IPS DF 6.9 (cell line): Measurements from ENCODE around the gene RUSC2.
"Not testable (repeated sequence)": the region's sequence is repeated elsewhere in the genome, so short reads cannot be mapped to it uniquely, and the experiment has no call there.

ENCODE experiments used
- DNase-seq: peaks from one replicate; pipeline ENCODE4 v3.0.0-alpha.2; 2013; ENCODE audit warnings: low read depth, low spot score
- H3K27ac ChIP-seq: one replicate; pipeline ENCODE4 v1.5.1; 2013; ENCODE audit warnings: low read length, control low read depth
- H3K27me3 ChIP-seq: 2 replicates; pipeline ENCODE4 v1.6.1; 2013; ENCODE audit warnings: mild to moderate bottlenecking, low read length; ENCODE audit not compliant: control insufficient read depth, insufficient read depth
- H3K36me3 ChIP-seq: 2 replicates; pipeline ENCODE4 v1.6.1; 2013; ENCODE audit warnings: low read length; ENCODE audit not compliant: control insufficient read depth, insufficient read depth
- H3K4me1 ChIP-seq: 2 replicates; pipeline ENCODE4 v1.6.1; 2013; ENCODE audit warnings: low read length; ENCODE audit not compliant: control insufficient read depth, insufficient read depth
- H3K4me3 ChIP-seq: 2 replicates; pipeline ENCODE4 v1.5.1; 2013; ENCODE audit warnings: mild to moderate bottlenecking, low read length
- H3K9me3 ChIP-seq: 2 replicates; pipeline ENCODE4 v1.6.1; 2013; ENCODE audit warnings: low read length, inconsistent platforms; ENCODE audit not compliant: control insufficient read depth, insufficient read depth
- WGBS: extraction: QIAGEN DNeasy Blood & Tissue Kit; methylation state at CpG from one replicate; pipeline ENCODE4 v1.1.7; 2013; ENCODE audit warnings: mixed read lengths, missing lambda C conversion rate; ENCODE audit not compliant: insufficient read length, insufficient coverage; 5-methylcytosine and 5-hydroxymethylcytosine counted together

The RUSC2 gene

GRCh38 chr9:35521708-35522107 is 31.8 kb downstream of the RUSC2 start:
- Histone ChIP-seq H3K4me3 (no peak overlapping the region), H3K36me3 (no peaks in the 10 kb centered on the region), H3K27me3 (no peaks in the 10 kb centered on the region), H3K9me3 (no peaks in the 10 kb centered on the region), H3K27ac (no peak overlapping the region), H3K4me1 (peaks cover 8% of the 10 kb centered on the region)
- DNase-seq, result no peak
- no CpG with 5 or more reads among the region's 2 CpGs for WGBS

- no peaks in the 10 kb centered on the region for H3K9me3 ChIP-seq
- H3K4me1 ChIP-seq, result peaks cover 8% of the 10 kb centered on the region
- H3K27me3 ChIP-seq, result no peaks in the 10 kb centered on the region
- H3K27ac ChIP-seq, result no peak overlapping the region
- H3K4me3 ChIP-seq, result no peak overlapping the region
- no peak for DNase-seq
- H3K36me3 ChIP-seq, result no peaks in the 10 kb centered on the region
Observed at GRCh38 chr9:35522187-35522586, 32.3 kb downstream of the RUSC2 start.

- no CpG with 5 or more reads among the region's 1 CpG for WGBS
- H3K27ac ChIP-seq, result no peak overlapping the region
- H3K4me1 ChIP-seq, result peaks cover 6% of the 10 kb centered on the region
Observed at GRCh38 chr9:35522700-35523099, 32.8 kb downstream of the RUSC2 start.

GRCh38 chr9:35523556-35523955 is 33.6 kb downstream of the RUSC2 start:
- not testable (repeated sequence) for H3K4me3 ChIP-seq, H3K9me3 ChIP-seq, H3K27me3 ChIP-seq, H3K4me1 ChIP-seq, H3K36me3 ChIP-seq, H3K27ac ChIP-seq, DNase-seq

More at GRCh38 chr9:35522700-35523099, 32.8 kb downstream of the RUSC2 start:
- DNase-seq, result no peak
- no peaks in the 10 kb centered on the region for H3K36me3 ChIP-seq
- no peaks in the 10 kb centered on the region for H3K27me3 ChIP-seq
- no peak overlapping the region for H3K4me3 ChIP-seq
- no peaks in the 10 kb centered on the region for H3K9me3 ChIP-seq

DNA sequence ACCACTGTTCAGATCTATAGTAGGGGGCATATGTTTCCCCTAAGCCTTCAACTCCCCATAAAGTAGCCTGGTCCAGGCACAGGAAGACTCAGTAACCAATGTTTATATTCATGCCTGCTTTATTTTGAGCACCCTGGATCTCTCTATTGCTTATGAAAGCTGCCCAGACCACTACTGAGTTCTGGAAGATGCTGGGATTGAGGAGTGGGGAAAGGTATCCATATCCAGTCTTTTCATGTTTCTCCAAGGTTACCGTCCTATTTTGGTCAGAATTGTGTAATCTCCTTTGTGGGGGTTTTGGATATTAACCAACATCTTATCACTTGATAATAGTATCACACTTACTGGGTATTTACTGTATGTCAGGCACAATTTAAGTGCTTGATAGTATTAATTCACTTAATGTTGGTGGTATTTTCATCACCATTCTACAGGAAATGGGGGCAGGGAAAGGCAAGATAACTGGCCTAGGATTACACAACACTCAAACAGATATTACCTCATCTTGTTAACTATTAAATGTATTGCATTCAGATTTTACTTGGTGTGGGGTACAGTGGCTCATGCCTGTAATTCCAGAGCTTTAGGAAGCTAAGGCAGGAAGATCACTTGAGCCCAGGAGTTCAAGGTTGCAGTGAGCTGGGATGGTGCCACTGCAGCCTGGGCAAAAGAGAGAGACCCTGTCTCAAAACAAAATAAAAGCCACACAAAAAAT is 36.3 kb downstream of the RUSC2 start:
- no peaks in the 10 kb centered on the region for H3K27me3 ChIP-seq
- H3K4me1 ChIP-seq, result no peaks in the 10 kb centered on the region
- DNase-seq, result no peak
- H3K27ac ChIP-seq, result no peak overlapping the region
- no peaks in the 10 kb centered on the region for H3K36me3 ChIP-seq
- no peaks in the 10 kb centered on the region for H3K9me3 ChIP-seq
- no peak overlapping the region for H3K4me3 ChIP-seq
- no CpG with 5 or more reads among the region's 1 CpG for WGBS

DNA sequence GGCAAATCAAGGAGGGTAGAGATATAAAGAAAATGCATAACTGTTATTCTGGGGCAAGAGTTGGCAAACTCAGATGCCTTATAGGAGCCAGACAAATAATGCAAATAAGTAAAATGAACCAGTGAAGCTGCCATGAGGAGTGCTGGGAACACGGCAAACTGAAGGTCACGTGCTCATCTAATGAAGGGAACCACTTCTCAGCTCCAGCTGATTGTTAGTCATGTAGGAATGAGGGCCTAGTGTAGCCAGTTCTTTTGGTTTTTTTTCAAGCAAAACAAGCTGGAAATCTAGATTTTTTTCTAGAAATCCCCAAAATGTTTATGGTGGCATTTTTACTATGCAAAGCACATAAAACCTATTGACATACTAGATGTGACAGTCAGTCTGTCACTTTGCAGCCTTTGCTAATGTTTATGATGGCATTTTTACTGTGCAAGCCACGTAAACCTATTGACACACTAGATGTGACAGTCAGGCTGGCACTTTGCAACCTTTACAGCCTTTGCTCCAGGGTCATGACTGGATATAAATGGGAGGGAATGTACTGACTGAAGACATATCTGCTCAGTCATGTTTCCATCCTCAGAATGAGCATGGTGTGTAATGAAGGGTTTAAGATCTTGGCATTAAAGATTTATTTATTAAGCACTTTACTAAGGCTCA is 39.4 kb downstream of the RUSC2 start:
- H3K4me3 ChIP-seq, result no peak overlapping the region
- no peaks in the 10 kb centered on the region for H3K27me3 ChIP-seq
- DNase-seq, result no peak
- no peaks in the 10 kb centered on the region for H3K36me3 ChIP-seq
- WGBS, result no CpG with 5 or more reads among the region's 3 CpGs
- no peaks in the 10 kb centered on the region for H3K9me3 ChIP-seq
- no peak overlapping the region for H3K27ac ChIP-seq
- no peaks in the 10 kb centered on the region for H3K4me1 ChIP-seq

DNA sequence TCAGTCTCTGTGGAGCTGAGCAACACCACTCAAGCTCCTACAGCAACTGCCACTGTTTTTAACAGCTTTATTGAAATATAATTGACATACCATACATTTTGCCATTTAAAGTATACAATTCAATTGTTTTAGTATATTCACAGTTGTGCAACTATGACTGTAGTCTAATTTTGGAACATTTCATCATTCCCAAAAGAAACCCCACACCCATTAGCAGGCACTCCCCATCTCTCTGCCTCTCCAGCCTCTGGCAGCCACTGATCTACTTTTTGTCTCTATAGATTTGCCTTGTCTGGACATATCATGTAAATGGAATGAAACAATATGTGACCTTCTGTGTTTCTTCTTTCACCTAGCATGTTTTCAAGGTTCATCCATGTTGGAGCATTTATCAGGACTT is 43.5 kb downstream of the RUSC2 start:
- Histone ChIP-seq H3K27ac (no peak overlapping the region), H3K27me3 (no peaks in the 10 kb centered on the region), H3K36me3 (no peaks in the 10 kb centered on the region), H3K4me3 (no peak overlapping the region), H3K9me3 (no peaks in the 10 kb centered on the region), H3K4me1 (peaks cover under 1% of the 10 kb centered on the region; the same call in 1 of the 2 replicates)
- DNase-seq, result no peak

DNA sequence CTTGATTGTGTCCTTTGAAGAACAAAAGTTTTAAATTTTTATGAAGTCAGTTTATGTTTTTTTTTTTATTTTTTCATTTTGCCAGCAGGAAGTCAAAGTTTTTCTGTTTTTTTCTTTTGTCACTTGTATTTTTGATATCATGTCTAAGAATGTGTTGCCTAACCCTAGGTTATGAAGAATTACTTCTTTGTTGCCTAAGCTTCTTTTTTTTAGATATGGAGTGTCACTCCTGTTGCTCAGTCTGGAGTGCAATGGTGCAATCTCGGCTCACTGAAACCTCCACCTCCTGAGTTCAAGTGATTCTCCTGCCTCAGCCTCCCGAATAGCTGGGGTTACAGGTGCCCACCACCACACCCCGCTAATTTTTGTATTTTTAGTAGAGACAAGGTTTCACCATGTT is 45.0 kb downstream of the RUSC2 start:
- not testable (repeated sequence) for H3K4me1 ChIP-seq, H3K9me3 ChIP-seq, H3K4me3 ChIP-seq, H3K27me3 ChIP-seq, DNase-seq, H3K27ac ChIP-seq, H3K36me3 ChIP-seq
- no CpG with 5 or more reads among the region's 3 CpGs for WGBS

DNA sequence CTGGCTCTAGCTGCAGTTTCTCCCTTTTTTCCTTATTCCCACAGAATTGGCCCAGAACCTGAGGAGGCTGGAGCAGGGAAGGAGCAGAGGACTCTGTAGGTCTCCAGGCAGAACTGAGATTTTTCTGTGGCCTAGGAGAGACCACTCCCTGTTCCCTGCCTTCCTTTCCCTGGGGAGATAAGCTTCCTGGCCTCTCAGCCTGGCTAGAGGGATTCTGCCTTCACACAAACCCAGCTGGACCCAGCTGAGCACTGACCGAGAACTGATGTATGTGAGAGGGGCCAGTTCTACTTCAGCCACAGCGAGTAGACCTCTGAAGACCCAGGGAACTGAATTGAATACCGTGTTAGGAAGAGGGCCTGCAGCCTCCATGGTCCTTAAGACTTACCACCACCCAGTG is 48.0 kb downstream of the RUSC2 start:
- H3K4me3 ChIP-seq, result no peak overlapping the region
- no peak for DNase-seq
- no peak overlapping the region for H3K27ac ChIP-seq
- no peaks in the 10 kb centered on the region for H3K27me3 ChIP-seq
- no CpG with 5 or more reads among the region's 3 CpGs for WGBS
- no peaks in the 10 kb centered on the region for H3K9me3 ChIP-seq
- H3K4me1 ChIP-seq, result peaks cover 7% of the 10 kb centered on the region; the same call in 1 of the 2 replicates
- H3K36me3 ChIP-seq, result no peaks in the 10 kb centered on the region

DNA sequence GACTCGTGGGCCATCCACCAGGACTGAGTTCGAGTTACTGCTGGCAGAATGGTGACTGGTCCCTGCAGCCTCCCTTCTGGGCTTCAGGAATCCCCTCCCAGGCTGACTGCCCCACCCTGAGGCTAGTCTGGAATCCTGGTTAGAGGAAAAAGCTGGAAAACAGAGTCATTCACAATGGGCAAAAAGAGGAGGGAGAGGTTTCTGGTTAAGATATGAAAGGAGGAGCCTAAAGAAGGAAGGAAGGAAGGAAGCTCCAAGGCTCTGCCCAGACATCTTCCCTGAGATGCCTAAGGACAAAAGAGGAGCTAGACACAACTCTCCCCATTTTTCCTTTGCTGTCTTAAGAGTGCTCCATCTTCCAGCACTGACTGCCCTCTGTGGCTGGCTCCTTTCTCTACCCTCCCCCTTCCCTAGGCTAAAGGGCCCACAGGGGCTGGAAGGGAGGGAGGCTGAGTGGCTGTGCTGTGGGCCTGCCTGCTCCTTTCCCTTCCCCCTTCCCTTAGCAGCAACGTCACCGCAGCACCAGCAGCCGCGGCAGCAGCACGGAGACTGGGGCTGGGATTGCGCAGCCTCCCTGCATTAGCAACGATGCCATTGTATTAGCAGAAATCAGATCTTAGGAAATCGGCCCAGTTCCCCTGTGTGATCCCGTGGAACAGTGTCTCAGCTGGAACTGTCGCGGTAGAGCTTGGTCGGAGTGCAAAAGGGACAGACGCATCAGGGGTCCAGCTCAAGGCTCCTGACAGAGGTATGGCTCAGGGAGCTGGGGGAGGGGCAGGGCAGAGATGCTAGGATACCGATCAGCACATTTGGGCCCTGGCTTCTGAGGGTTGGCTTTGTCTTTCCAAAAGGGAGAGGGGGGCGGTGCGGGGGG is 48.7 kb downstream of the RUSC2 start:
- no CpG with 5 or more reads among the region's 18 CpGs for WGBS
- Histone ChIP-seq H3K4me3 (peak overlapping the region; percentile 34; the same call in 1 of the 2 replicates), H3K27me3 (no peaks in the 10 kb centered on the region), H3K9me3 (no peaks in the 10 kb centered on the region), H3K36me3 (no peaks in the 10 kb centered on the region), H3K27ac (no peak overlapping the region), H3K4me1 (peaks cover 7% of the 10 kb centered on the region; the same call in 1 of the 2 replicates)
- DNase-seq, result no peak
